Endometrial microvascular endothelial cells (primary cell): ENCODE data around the gene CD46. TPM values are rescaled to one million over a fixed set of nuclear protein-coding genes. Genes with fewer than 3 reads are reported as not detected.

ENCODE experiments used
- in situ Hi-C: cut with HindIII; loops from 2 replicates; pipeline ENCODE4 v1.10.0; 2017; ENCODE audit warnings: low sequenced_read_pairs, low pct_unique_long_range_greater_than_20kb; ENCODE audit errors: inconsistent ontology term
- total RNA-seq: library from RNA; depleted of rRNA; stranded (reverse); fragments of >200 nt; gene quantifications from one replicate; pipeline ENCODE4 v1.2.3, GENCODE V29; 2015; ENCODE audit errors: inconsistent ontology term

Gene CD46
- total RNA-seq, 1 donor from 2014 or later = 183 TPM

DNA sequence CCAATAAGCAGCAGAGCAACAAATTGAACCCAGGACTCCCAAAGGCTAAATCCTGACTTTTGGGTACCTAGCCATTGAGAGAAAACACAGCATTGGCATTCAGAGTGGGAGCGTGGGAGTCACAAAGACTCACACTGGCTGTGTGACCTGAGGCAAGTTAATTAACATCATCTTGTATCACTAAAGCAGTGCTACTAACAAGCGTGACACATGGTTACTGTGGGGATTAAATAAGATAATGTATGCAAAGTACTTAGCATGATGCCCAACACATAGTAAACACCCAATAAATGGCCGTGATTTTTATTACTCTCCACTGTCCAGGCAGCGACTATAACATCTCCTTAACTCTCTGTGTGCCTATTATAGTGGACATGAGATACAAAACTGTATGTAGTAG lies 85.8 kb downstream of the CD46 start:
- in situ Hi-C loops = no loop called here

DNA sequence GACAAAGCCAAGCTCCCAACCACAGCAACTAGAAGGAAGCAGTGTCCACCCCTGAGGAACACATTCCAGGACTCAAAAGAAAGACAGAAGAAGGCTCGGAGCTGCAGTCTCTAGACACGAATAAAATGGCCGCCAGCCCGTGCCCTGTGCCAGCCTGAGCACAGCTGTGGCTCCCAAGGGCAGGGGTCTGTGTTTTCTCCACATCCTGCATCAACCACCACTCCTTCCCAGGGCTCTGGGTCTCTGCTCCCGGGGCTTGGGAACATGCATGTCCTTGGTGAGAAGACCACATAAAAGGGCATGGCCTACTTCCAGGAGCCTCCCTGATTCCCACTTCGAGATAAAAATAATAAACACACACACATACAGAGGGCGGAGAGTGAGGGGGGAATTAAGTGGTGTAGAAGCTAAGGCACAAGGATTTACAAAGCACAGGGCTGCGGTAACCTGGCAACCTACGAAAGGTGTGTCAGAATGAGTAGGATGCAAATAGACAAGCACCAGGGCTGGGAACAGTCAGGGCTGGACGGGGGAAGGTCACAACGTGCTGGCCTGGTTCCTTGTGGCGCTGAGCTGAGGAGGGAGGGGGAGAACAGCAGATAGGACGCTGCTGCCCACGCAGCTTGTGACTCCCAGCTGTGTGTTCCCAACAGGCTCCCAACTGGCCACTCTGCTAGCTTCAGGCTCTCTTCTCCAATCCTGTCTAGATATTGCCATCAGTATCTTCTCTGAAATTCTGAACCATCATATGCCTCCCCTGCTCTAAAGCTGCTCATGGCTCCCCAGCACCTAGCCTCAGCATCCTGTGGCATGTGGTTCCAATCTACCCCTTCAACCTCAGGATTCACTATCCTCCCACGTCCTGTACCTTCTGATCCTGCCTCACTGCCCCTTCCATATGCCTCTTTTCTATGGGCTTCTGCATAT lies 86.6 kb downstream of the CD46 start:
- in situ Hi-C loops = no loop called here

DNA sequence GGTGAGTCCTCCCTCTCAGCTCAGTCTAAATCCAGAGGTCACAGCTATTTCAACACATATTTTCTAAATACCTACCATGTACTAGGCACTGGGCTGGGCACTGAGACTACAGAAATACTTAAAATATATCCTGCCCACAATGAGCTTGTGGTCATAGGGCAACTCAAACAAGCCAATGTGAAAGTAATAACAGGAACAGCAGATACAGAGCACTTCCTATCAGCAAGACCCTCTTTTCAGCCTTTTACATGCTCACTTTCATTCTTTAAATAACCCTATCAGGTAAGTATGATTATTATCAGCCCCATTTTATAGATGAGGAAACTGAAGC lies 87.2 kb downstream of the CD46 start:
- in situ Hi-C loops = no loop called here

DNA sequence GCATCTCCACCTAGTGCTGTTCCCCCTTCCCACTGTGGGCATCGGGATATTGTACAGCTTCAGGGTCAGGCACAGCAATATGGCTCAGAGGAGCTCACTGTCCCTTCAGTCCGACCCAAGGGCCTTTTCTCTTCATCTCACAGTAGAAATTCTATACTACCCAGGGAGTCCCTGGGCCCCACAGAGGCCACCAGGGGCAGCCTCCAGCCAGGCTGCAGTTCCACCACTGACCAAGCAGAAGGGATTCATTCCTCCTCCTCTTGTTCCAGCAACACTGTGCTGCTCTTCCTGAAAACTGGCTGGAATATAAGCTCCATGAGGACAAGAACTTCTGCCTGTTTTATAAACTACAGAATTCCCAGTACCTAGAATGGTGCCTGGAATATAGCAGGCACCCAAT lies 88.5 kb downstream of the CD46 start:
- in situ Hi-C loops = no loop called here

DNA sequence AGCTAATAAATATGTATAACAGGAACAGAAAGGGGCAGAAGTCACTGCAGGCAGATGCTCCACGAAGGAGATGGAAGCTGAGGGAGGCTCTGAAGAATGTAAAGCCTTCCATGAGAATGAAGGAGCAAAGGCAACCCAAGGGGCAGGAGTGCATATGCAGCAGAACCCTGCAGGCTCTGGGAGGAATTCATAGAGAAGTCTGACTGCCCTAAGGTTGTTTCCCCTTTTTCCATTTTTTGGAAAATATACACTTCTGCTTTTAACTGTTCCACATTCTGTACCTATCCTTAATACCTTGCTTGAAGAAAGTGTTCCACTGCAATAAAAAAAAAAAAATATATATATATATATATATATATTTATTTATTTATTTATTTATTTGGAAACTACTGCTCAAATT lies 89.4 kb downstream of the CD46 start:
- in situ Hi-C loops = no loop called here

DNA sequence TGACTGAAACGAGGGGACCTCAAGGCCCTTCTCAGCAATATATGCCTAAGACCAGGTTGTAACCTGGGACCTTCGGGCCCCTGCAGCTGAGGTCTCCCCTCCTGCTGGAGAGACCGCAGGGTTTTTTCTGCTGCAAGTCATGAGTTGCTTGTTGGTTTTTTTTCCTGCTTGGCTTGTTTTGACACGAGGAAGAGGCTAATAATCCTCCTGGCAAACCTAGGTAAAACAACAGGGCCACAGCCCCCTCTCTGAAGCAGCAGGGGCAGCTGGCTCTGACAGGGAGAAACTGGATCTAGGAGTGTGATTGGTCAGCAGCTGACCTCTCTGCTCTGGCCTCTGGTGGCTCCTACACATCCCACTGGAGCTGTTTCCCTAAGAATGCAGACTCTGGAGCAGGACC lies 90.0 kb downstream of the CD46 start:
- in situ Hi-C loops = no loop called here

DNA sequence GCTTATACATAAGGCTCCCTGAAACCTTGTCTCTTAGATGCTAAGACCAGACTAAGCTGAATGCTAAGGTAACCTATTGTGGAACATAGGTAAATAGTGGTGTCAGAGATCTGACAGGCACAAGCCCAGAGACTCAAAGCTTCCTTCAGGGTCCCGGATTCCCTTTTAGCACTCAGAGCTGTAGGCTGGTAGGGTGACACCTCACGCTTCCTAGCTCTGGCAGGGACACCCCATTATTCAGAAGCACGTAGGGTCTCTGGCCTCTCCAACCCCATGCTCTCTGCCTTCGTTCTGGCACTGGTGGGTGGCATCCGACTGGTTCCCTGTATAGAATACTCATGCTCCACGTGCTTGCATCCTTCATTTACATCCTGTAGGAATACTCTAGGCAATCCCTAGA lies 90.7 kb downstream of the CD46 start:
- in situ Hi-C loops = no loop called here

DNA sequence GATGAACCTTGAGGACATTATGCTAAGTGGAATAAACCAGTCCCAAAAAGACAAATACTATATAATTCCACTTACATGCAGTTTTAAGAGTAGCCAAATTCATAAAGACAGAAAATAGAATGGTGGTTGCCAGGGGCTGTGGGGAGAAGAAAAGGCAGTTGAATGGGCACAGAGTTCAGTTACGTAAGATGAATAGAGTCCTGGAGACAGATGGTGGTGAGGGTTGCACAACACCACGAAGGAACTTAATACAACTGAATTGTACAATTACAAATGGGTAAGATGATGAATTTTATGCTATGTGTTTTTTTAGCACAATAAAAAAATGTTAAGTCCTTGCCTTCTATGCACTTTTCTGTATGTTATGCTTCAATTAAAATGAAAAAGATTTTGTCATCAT lies 92.5 kb downstream of the CD46 start:
- in situ Hi-C loops = no loop called here

Other genes with a start within 250 kb of the CD46 start
- gene CR1L, start 106.9 kb upstream of the CD46 start, total RNA-seq = not detected
- 22.7 TPM for gene CD34, start 159.1 kb downstream of the CD46 start, total RNA-seq